ENCODE results near the gene POFUT1. TPM values are rescaled to one million over a fixed set of nuclear protein-coding genes. Genes with fewer than 3 reads are reported as not detected.

POFUT1 gene
- total and polyA plus RNA-seq, 2 of the 8 experiments (the other 6 are each of a cell fraction or from before 2014, with no cell fraction given): 19.4 to 24.4 TPM

DNA sequence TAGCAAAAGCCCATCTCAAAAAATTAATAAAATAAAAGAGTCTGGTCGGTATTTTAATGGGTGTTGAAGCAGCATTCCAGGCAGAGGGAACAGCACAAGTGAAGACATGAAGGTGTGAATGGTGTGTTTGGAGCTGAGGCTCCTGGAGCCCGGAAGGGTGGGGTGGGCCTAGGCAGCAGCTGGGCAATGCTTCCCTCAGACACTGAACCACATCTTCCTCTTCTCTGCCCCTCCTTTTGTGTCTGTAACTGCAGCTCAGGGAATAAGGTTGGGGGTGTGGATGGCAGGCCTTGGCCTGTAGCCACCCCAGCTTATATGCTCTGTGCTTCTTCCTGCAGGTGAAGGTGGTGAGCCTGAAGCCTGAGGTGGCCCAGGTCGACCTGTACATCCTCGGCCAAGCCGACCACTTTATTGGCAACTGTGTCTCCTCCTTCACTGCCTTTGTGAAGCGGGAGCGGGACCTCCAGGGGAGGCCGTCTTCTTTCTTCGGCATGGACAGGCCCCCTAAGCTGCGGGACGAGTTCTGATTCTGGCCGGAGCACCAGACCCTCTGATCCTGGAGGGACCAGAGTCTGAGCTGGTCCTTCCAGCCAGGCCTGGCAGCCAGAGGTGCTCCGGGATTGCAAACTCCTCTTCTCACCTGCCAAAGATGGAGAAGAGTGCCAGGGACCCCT lies 26.6 kb downstream of the POFUT1 start (continued):
- TF ChIP-seq, protein P1, sequence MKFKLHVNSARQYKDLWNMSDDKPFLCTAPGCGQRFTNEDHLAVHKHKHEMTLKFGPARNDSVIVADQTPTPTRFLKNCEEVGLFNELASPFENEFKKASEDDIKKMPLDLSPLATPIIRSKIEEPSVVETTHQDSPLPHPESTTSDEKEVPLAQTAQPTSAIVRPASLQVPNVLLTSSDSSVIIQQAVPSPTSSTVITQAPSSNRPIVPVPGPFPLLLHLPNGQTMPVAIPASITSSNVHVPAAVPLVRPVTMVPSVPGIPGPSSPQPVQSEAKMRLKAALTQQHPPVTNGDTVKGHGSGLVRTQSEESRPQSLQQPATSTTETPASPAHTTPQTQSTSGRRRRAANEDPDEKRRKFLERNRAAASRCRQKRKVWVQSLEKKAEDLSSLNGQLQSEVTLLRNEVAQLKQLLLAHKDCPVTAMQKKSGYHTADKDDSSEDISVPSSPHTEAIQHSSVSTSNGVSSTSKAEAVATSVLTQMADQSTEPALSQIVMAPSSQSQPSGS (IDR thresholded peaks at IDR 0.05; ENCODE audit: low read length): no peak
